Gastrocnemius medialis (tissue), 4 donors: ENCODE results near the gene TRIM62. TPM values are rescaled to one million over a fixed set of nuclear protein-coding genes. Genes with fewer than 3 reads are reported as not detected.

Experiments used
- ATAC-seq, 2 donors: fragments of 150-250 bp; one replicate each; pipeline ENCODE4 v1.9.1; 2016
- DNase-seq, 2 donors: peaks; one replicate each; pipeline ENCODE4 v3.0.0-alpha.2; 2019
- H3K27ac ChIP-seq, 4 donors: fragments of 200-600 bp; sonication (generic); 1 replicate in 1 of 4; 2 replicates in 3 of 4; pipeline ENCODE4 v1.5.1; 2016 to 2018; ENCODE audit warnings: mild to moderate bottlenecking in 2 of 4, moderate library complexity in 1 of 4
- H3K27me3 ChIP-seq, 3 donors: fragments of 200-600 bp; sonication (generic) in 2 of 3; 1 replicate in 1 of 3; 2 replicates in 2 of 3; pipeline versions ENCODE4 v1.5.1 to v1.6.0; 2016 to 2019; ENCODE audit warnings: mild to moderate bottlenecking in 1 of 3, moderate library complexity in 1 of 3
- H3K36me3 ChIP-seq, 2 donors: fragments of 200-600 bp; sonication (generic) in 1 of 2; one replicate each; pipeline ENCODE4 v1.5.1; 2017 to 2018
- H3K4me1 ChIP-seq, 2 donors: fragments of 200-600 bp; sonication (generic) in 1 of 2; one replicate each; pipeline ENCODE4 v1.5.1; 2016 to 2017; ENCODE audit warnings: mild to moderate bottlenecking in 2 of 2
- H3K4me3 ChIP-seq, 4 donors: fragments of 200-600 bp; sonication (generic) in 3 of 4; 1 replicate in 1 of 4; 2 replicates in 3 of 4; pipeline ENCODE4 v1.5.1; 2016 to 2019; ENCODE audit warnings: mild to moderate bottlenecking in 2 of 4
- H3K9me3 ChIP-seq, 3 donors: fragments of 200-600 bp; sonication (generic) in 2 of 3; 1 replicate in 1 of 3; 2 replicates in 2 of 3; pipeline ENCODE4 v1.5.1; 2016 to 2019
- CTCF ChIP-seq, 5 experiments: fragments of 450-650 bp in 3 of 5; fragments of 200-600 bp in 2 of 5; sonication (generic) in 2 of 5; IDR thresholded peaks in 4 of 5; conservative IDR thresholded peaks in 1 of 5; 1 replicate in 4 of 5; 2 replicates in 1 of 5; pipeline ENCODE4 v1.5.1; 2016 to 2019; ENCODE audit warnings: antibody characterized with exemption in 5 of 5, mild to moderate bottlenecking in 3 of 5, moderate library complexity in 3 of 5
- POLR2A ChIP-seq, 2 donors: fragments of 450-650 bp; IDR thresholded peaks; one replicate each; pipeline ENCODE4 v1.6.1; 2017; ENCODE audit warnings: antibody characterized with exemption in 2 of 2, mild to moderate bottlenecking in 2 of 2, moderate library complexity in 2 of 2
- in situ Hi-C, 4 donors: fragments of 200-750 bp; cut with MboI; loops; one replicate each; pipeline versions ENCODE4 v1.15.0 to v1.8.0; 2017; ENCODE audit warnings: low sequenced_read_pairs in 4 of 4
- intact Hi-C: fragments of 100-400 bp; cut with DNase I; formaldehyde crosslinking; loops from one replicate; pipeline ENCODE4 v1.15.1; 2023; ENCODE audit warnings: low total_unique reads
- total RNA-seq, 4 donors: library from RNA; depleted of rRNA; stranded (reverse); fragments of >200 nt; gene quantifications; one replicate each; pipeline versions ENCODE4 v1.1.0 to v1.2.3, GENCODE V29; 2016

Gene TRIM62
- total RNA-seq, 4 donors from 2014 or later, result 3.3 to 10.8 (median 7.4) TPM

GRCh38 chr1:33170351-33171274 lies 11.2 kb downstream of the TRIM62 start:
- Histone ChIP-seq H3K27me3 (no peaks in the 10 kb centered on the region), H3K4me3 (no peak overlapping the region), H3K4me1 (peaks cover 4 to 18% of the 10 kb centered on the region in 2 donors), H3K27ac (peak overlapping the region in 3 of 4 donors; percentile 41 to 72 (median 59)), H3K9me3 (no peaks in the 10 kb centered on the region), H3K36me3 (no peaks in the 10 kb centered on the region)
- ATAC-seq, result peak; percentile 55 to 64
- peak; percentile 18 to 59 for DNase-seq
- in situ Hi-C loops (no loop called here), intact Hi-C loops (no loop called here)
- TF ChIP-seq POLR2A (IDR thresholded peaks at IDR 0.05), result no peak
- TF ChIP-seq CTCF (IDR thresholded peaks at IDR 0.05 in 4 of 5, conservative IDR thresholded peaks at IDR 0.05 in 1 of 5), result no peak

- Histone ChIP-seq H3K4me3 (no peak overlapping the region), H3K9me3 (no peaks in the 10 kb centered on the region), H3K27ac (no peak overlapping the region), H3K4me1 (peaks cover 4 to 13% of the 10 kb centered on the region in 2 donors), H3K36me3 (no peaks in the 10 kb centered on the region), H3K27me3 (no peaks in the 10 kb centered on the region)
- no peak for TF ChIP-seq CTCF (IDR thresholded peaks at IDR 0.05 in 4 of 5, conservative IDR thresholded peaks at IDR 0.05 in 1 of 5)
- no peak for TF ChIP-seq POLR2A (IDR thresholded peaks at IDR 0.05)
- intact Hi-C loops, result no loop called here
- ATAC-seq, result peak; percentile 19 to 67
- in situ Hi-C loops, result no loop called here
- no peak for DNase-seq
These were observed 12.4 kb downstream of the TRIM62 start for GRCh38 chr1:33169290-33170055.

- no peak overlapping the region for H3K4me3 ChIP-seq
- ATAC-seq (no peak), DNase-seq (no peak)
- no peak overlapping the region for H3K27ac ChIP-seq
- in situ Hi-C loops, result no loop called here
- peaks cover 4 to 13% of the 10 kb centered on the region in 2 donors for H3K4me1 ChIP-seq
- no peaks in the 10 kb centered on the region for H3K36me3 ChIP-seq
- H3K9me3 ChIP-seq, result no peaks in the 10 kb centered on the region
- no peak for TF ChIP-seq POLR2A (IDR thresholded peaks at IDR 0.05)
- no peak for TF ChIP-seq CTCF (IDR thresholded peaks at IDR 0.05 in 4 of 5, conservative IDR thresholded peaks at IDR 0.05 in 1 of 5)
- intact Hi-C loops, result no loop called here
- no peaks in the 10 kb centered on the region for H3K27me3 ChIP-seq
These were observed 13.1 kb downstream of the TRIM62 start for GRCh38 chr1:33168556-33169289.

GRCh38 chr1:33167650-33168447 lies 14.0 kb downstream of the TRIM62 start:
- Histone ChIP-seq H3K36me3 (no peaks in the 10 kb centered on the region), H3K27ac (no peak overlapping the region), H3K4me1 (peaks cover 4 to 13% of the 10 kb centered on the region in 2 donors), H3K4me3 (no peak overlapping the region), H3K9me3 (no peaks in the 10 kb centered on the region), H3K27me3 (no peaks in the 10 kb centered on the region)
- no peak for TF ChIP-seq CTCF (IDR thresholded peaks at IDR 0.05 in 4 of 5, conservative IDR thresholded peaks at IDR 0.05 in 1 of 5)
- no peak for TF ChIP-seq POLR2A (IDR thresholded peaks at IDR 0.05)
- no peak for DNase-seq
- intact Hi-C loops, result no loop called here
- no peak for ATAC-seq
- in situ Hi-C loops, result no loop called here
